IMR-90 (cell line): ENCODE results near the gene ANKRD33B. TPM values are rescaled to one million over a fixed set of nuclear protein-coding genes. Genes with fewer than 3 reads are reported as not detected.

Experiments used
- ATAC-seq: fragments of 200-7000 bp; cut with Tn5 transposase; 2 replicates; pipeline ENCODE4 v1.9.1; 2020; ENCODE audit warnings: low read depth, mild to moderate bottlenecking, moderate library complexity
- BruUV-seq: library from RNA; stranded (reverse); fragments of 400-500 nt; replicated peaks from 2 replicates; lab custom pipeline; 2021; lab: Mats Ljungman, UMichigan
- CTCF ChIA-PET: fragments of 300-600 bp; formaldehyde crosslinking; extraction: SDS; loops from one replicate; lab custom pipeline; 2021; ENCODE audit warnings: antibody characterized with exemption; lab: Yijun Ruan, JAX
- POLR2A ChIA-PET: fragments of 300-600 bp; sonication (Branson Sonifier 250); formaldehyde crosslinking; loops from one replicate; lab custom pipeline; 2022; ENCODE audit warnings: antibody characterized with exemption; ENCODE audit not compliant: unreplicated experiment; lab: Charles Lee
- DNase-seq: peaks from one replicate; pipeline ENCODE4 v3.0.0; 2013
- H2AFZ ChIP-seq: replicated peaks from 2 replicates; pipeline ENCODE3; 2013; ENCODE audit warnings: low read length, mild to moderate bottlenecking; ENCODE audit not compliant: poor library complexity
- H2AK5ac ChIP-seq: 2 replicates; pipeline ENCODE4 v1.6.1; 2013; ENCODE audit warnings: low read depth, low read length, inconsistent platforms
- H2AK9ac ChIP-seq: replicated peaks from 2 replicates; pipeline ENCODE3; 2013; ENCODE audit warnings: mild to moderate bottlenecking, low read depth, low read length, moderate library complexity; ENCODE audit not compliant: poor library complexity
- H2BK120ac ChIP-seq: 2 replicates; pipeline ENCODE4 v1.6.1; 2013; ENCODE audit warnings: low read depth, low read length, inconsistent platforms
- H2BK15ac ChIP-seq: 3 replicates; pipeline ENCODE4 v1.6.1; 2013; ENCODE audit warnings: low read depth, low read length, inconsistent platforms
- H2BK20ac ChIP-seq: 2 replicates; pipeline ENCODE4 v1.6.1; 2013; ENCODE audit warnings: low read depth, mild to moderate bottlenecking, inconsistent platforms, low read length, moderate library complexity
- H2BK5ac ChIP-seq: 2 replicates; pipeline ENCODE4 v1.6.1; 2013; ENCODE audit warnings: mild to moderate bottlenecking, low read depth, low read length, inconsistent platforms; ENCODE audit not compliant: poor library complexity, severe bottlenecking
- H3K14ac ChIP-seq: replicated peaks from 2 replicates; pipeline ENCODE4 v1.6.1; 2013; ENCODE audit warnings: low read depth, low read length, inconsistent platforms
- H3K18ac ChIP-seq: 2 replicates; pipeline ENCODE4 v1.6.1; 2013; ENCODE audit warnings: low read depth, low read length, control low read depth
- H3K23ac ChIP-seq: 2 replicates; pipeline ENCODE4 v1.6.1; 2013; ENCODE audit warnings: low read depth, low read length, inconsistent platforms
- H3K27ac ChIP-seq: 2 replicates; pipeline ENCODE4 v1.5.1; 2013; ENCODE audit warnings: mild to moderate bottlenecking, control low read depth, low read length; ENCODE audit not compliant: insufficient read depth
- H3K27me3 ChIP-seq: 2 replicates; pipeline ENCODE4 v1.6.1; 2013; ENCODE audit warnings: low read length; ENCODE audit not compliant: control insufficient read depth, insufficient read depth
- H3K36me3 ChIP-seq: 2 replicates; pipeline ENCODE4 v1.6.1; 2013; ENCODE audit warnings: low read length, mixed read lengths; ENCODE audit not compliant: control insufficient read depth, insufficient read depth
- H3K4ac ChIP-seq: 2 replicates; pipeline ENCODE4 v1.6.1; 2013; ENCODE audit warnings: low read depth, low read length, inconsistent platforms
- H3K4me1 ChIP-seq: 2 replicates; pipeline ENCODE4 v1.6.1; 2013; ENCODE audit warnings: low read length, mixed read lengths; ENCODE audit not compliant: control insufficient read depth, insufficient read depth
- H3K4me2 ChIP-seq: 2 replicates; pipeline ENCODE4 v1.6.1; 2013; ENCODE audit warnings: low read depth, mild to moderate bottlenecking, control low read depth, low read length, moderate library complexity
- H3K4me3 ChIP-seq: 2 replicates; pipeline ENCODE4 v1.5.1; 2013; ENCODE audit warnings: low read depth, mild to moderate bottlenecking, control low read depth, low read length, moderate library complexity; ENCODE audit not compliant: insufficient read depth
- H3K56ac ChIP-seq: 2 replicates; pipeline ENCODE4 v1.6.1; 2013; ENCODE audit warnings: low read length, inconsistent platforms; ENCODE audit not compliant: insufficient read depth; ENCODE audit errors: extremely low read depth
- H3K79me1 ChIP-seq, 2 experiments: 2 replicates each; pipeline ENCODE4 v1.6.1; 2013; ENCODE audit warnings: low read length in 2 of 2, inconsistent platforms in 1 of 2, low read depth in 1 of 2
- H3K9ac ChIP-seq: 2 replicates; pipeline ENCODE4 v1.6.1; 2013; ENCODE audit warnings: low read depth, low read length, control low read depth
- H3K9me1 ChIP-seq: 2 replicates; pipeline ENCODE4 v1.6.1; 2013; ENCODE audit warnings: low read length, inconsistent platforms; ENCODE audit not compliant: insufficient read depth
- H3K9me3 ChIP-seq: 2 replicates; pipeline ENCODE4 v1.6.1; 2013; ENCODE audit warnings: low read length; ENCODE audit not compliant: control insufficient read depth, insufficient read depth
- H4K20me1 ChIP-seq: 2 replicates; pipeline ENCODE4 v1.6.1; 2013; ENCODE audit warnings: low read length, inconsistent platforms; ENCODE audit not compliant: insufficient read depth
- H4K5ac ChIP-seq: 2 replicates; pipeline ENCODE4 v1.6.1; 2013; ENCODE audit warnings: mild to moderate bottlenecking, low read depth, low read length, control low read depth
- H4K8ac ChIP-seq, 2 experiments: 2 replicates each; pipeline ENCODE4 v1.6.1; 2013; ENCODE audit warnings: low read depth in 2 of 2, low read length in 2 of 2, control low read depth in 1 of 2, inconsistent platforms in 1 of 2
- H4K91ac ChIP-seq: 2 replicates; pipeline ENCODE4 v1.6.1; 2013; ENCODE audit warnings: low read depth, low read length, inconsistent platforms; ENCODE audit not compliant: insufficient read depth
- FOS ChIP-seq: fragments of 150-350 bp; IDR thresholded peaks from 2 replicates; pipeline ENCODE4 v1.6.1; 2016; ENCODE audit warnings: low read depth, low read length
- MAZ ChIP-seq: IDR thresholded peaks from 2 replicates; pipeline ENCODE4 v1.6.1; 2012; ENCODE audit warnings: low read depth, mild to moderate bottlenecking, low read length, improper control_type of control experiment, moderate library complexity, borderline replicate concordance
- NFE2L2 ChIP-seq: fragments of 150-350 bp; IDR thresholded peaks from 2 replicates; pipeline ENCODE4 v1.6.1; 2016; ENCODE audit warnings: low read depth, mild to moderate bottlenecking, low read length
- POLR2A ChIP-seq: IDR thresholded peaks from 2 replicates; pipeline ENCODE4 v1.6.1; 2012; ENCODE audit warnings: mild to moderate bottlenecking, low read depth, low read length
- WGBS, 2 experiments: methylation state at CpG; one replicate each; pipeline versions ENCODE4 v1.1.5 to v1.1.7; 2013; ENCODE audit warnings: missing lambda C conversion rate in 2 of 2; ENCODE audit not compliant: insufficient read length in 1 of 2; ENCODE audit errors: extremely low coverage in 2 of 2; 5-methylcytosine and 5-hydroxymethylcytosine counted together
- dilution Hi-C: fragments of 300-500 bp; cut with HindIII; formaldehyde crosslinking; loops from one replicate; pipeline ENCODE4 v1.14.3; 2018; ENCODE audit warnings: low sequenced_read_pairs; ENCODE audit not compliant: unreplicated experiment
- in situ Hi-C: fragments of 300-500 bp; cut with MboI; formaldehyde crosslinking; loops from 3 replicates; pipeline ENCODE4 v1.14.3; 2019; ENCODE audit warnings: low sequenced_read_pairs, inconsistent platforms, mixed read lengths
- intact Hi-C: fragments of 100-400 bp; cut with micrococcal nuclease; formaldehyde crosslinking; loops from 2 replicates; pipeline ENCODE4 v1.10.0; 2022
- polyA plus RNA-seq, 3 experiments: library from polyadenylated mRNA; depleted of rRNA; stranded (reverse); fragments of >200 nt; gene quantifications; 2 replicates each; pipeline ENCODE4 v1.2.3, GENCODE V29; 2012; ENCODE audit warnings: low replicate concordance in 1 of 3
- total RNA-seq: library from RNA; depleted of rRNA; stranded (reverse); fragments of >200 nt; gene quantifications from 2 replicates; pipeline ENCODE4 v1.2.3, GENCODE V29; 2012

Gene ANKRD33B
- total and polyA plus RNA-seq, 2 of the 4 experiments (the other 2 are of a cell fraction) = 2.5 to 3.3 TPM

GRCh38 chr5:10660720-10661387 is 97.0 kb downstream of the ANKRD33B start:
- dilution Hi-C loops = no loop called here
- H2AFZ ChIP-seq = peak overlapping the region; percentile 32
- H3K18ac ChIP-seq = no peak overlapping the region
- H2BK120ac ChIP-seq = no peak overlapping the region
- ChIA-PET POLR2A (no interaction called here), CTCF (no interaction called here)
- H3K36me3 ChIP-seq = peaks cover 6% of the 10 kb centered on the region; the same call in 1 of the 2 replicates
- H3K27me3 ChIP-seq = no peaks in the 10 kb centered on the region; the same call in 1 of the 2 replicates
- no peak overlapping the region for H3K27ac ChIP-seq
- no peak overlapping the region for H3K4me3 ChIP-seq
- no peak overlapping the region for H3K23ac ChIP-seq
- no peak overlapping the region for H4K91ac ChIP-seq
- H3K4ac ChIP-seq = no peak overlapping the region
- peaks cover 3% of the 10 kb centered on the region; the same call in 1 of the 2 replicates for H3K9me1 ChIP-seq
- H3K79me1 ChIP-seq = no peaks in the 10 kb centered on the region; a peak in 1 of 4 replicates
- no peak for DNase-seq
- H3K4me2 ChIP-seq = no peak overlapping the region
- ATAC-seq = no peak
- H3K56ac ChIP-seq = no peak overlapping the region
- peaks cover 3% of the 10 kb centered on the region; the same call in 1 of the 2 replicates for H4K20me1 ChIP-seq
- in situ Hi-C loops = no loop called here
- H3K9ac ChIP-seq = no peak overlapping the region
- no peaks in the 10 kb centered on the region; the same call in 1 of the 2 replicates for H3K9me3 ChIP-seq
- intact Hi-C loops = no loop called here
- no peak for TF ChIP-seq MAZ
- no peak for TF ChIP-seq POLR2A
- no peak for TF ChIP-seq FOS
- no peak for TF ChIP-seq NFE2L2
- no peak overlapping the region for H3K14ac ChIP-seq
- no peak overlapping the region for H4K5ac ChIP-seq
- BruUV-seq = no TSS peak
- peaks cover 2% of the 10 kb centered on the region; the same call in 1 of the 2 replicates for H3K4me1 ChIP-seq
- H2BK20ac ChIP-seq = no peak overlapping the region
- no peak overlapping the region for H4K8ac ChIP-seq
- H2BK5ac ChIP-seq = no peak overlapping the region
- WGBS, 2 experiments = 82% methylated on average over 10 of the region's 15 CpGs; no CpG with 5 or more reads in 1 of the 2 experiments
- H2AK9ac ChIP-seq = no peak overlapping the region
- H2BK15ac ChIP-seq = no peak overlapping the region
- no peak overlapping the region for H2AK5ac ChIP-seq
